Upper lobe of left lung (tissue), 4 donors: Measurements from ENCODE around the gene NTSR1.

ENCODE experiments used
- CTCF ChIP-seq, 6 experiments: fragments of 450-650 bp in 4 of 6; fragments of 200-600 bp in 2 of 6; sonication (generic) in 2 of 6; IDR thresholded peaks; one replicate each; pipeline ENCODE4 v1.5.1; 2016 to 2019; ENCODE audit warnings: antibody characterized with exemption in 6 of 6
- EP300 ChIP-seq, 4 donors: sonication (generic); formaldehyde crosslinking; IDR thresholded peaks; one replicate each; pipeline ENCODE4 v1.5.1; 2017; ENCODE audit warnings: antibody characterized with exemption in 4 of 4, control low read depth in 2 of 4

DNA sequence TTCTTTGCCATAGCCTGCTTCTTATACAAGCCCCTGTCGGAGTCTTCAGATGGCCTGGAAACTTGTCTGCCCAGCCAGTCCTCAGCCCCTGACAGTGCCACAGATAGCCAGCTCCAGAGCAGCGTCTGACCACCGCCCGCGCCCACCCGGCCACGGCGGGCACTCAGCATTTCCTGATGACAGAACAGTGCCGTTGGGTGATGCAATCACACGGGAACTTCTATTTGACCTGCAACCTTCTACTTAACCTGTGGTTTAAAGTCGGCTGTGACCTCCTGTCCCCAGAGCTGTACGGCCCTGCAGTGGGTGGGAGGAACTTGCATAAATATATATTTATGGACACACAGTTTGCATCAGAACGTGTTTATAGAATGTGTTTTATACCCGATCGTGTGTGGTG is 36.9 kb upstream of the NTSR1 start:
- TF ChIP-seq CTCF (IDR thresholded peaks at IDR 0.05) (no peak), EP300 (IDR thresholded peaks at IDR 0.05) (no peak)
